HepG2 (cell line): Measurements from ENCODE around the gene HADH. TPM values are rescaled to one million over a fixed set of nuclear protein-coding genes. Genes with fewer than 3 reads are reported as not detected.

Source experiments
- ATAC-seq: fragments of 200-7000 bp; cut with Tn5 transposase; 3 replicates; pipeline ENCODE4 v1.9.1; 2020; ENCODE audit warnings: mild to moderate bottlenecking, moderate library complexity
- BruUV-seq: library from RNA; stranded (reverse); fragments of 400-500 nt; replicated peaks from 2 replicates; lab custom pipeline; 2021; lab: Mats Ljungman, UMichigan
- CTCF ChIA-PET: fragments of 300-600 bp; formaldehyde crosslinking; extraction: SDS; loops from one replicate; lab custom pipeline; 2021; ENCODE audit warnings: low total read pairs, inconsistent platforms, low intra/inter-chr PET ratio; lab: Yijun Ruan, JAX
- POLR2A ChIA-PET: fragments of 350-600 bp; sonication (Branson Sonifier 250); formaldehyde crosslinking; loops from one replicate; lab custom pipeline; 2020; ENCODE audit warnings: antibody characterized with exemption, inconsistent platforms; lab: Yijun Ruan, JAX
- DNase-seq: peaks from one replicate; pipeline ENCODE4 v3.0.0-alpha.2; 2015; ENCODE audit warnings: low spot score
- FAIRE-seq: peaks from 3 replicates; lab custom pipeline; 2011; peaks lifted over from hg19 to GRCh38; lab: Jason Lieb, UNC
- H2AFZ ChIP-seq: one replicate; pipeline ENCODE4 v1.6.1; 2011; ENCODE audit warnings: low read length, inconsistent platforms
- H3K27ac ChIP-seq: fragments of 300-600 bp; 3 replicates; pipeline ENCODE4 v1.8.0; 2011; ENCODE audit warnings: mixed run types, mild to moderate bottlenecking, mixed read lengths, low read length, inconsistent platforms; ENCODE audit not compliant: insufficient read depth; ENCODE audit errors: extremely low read length
- H3K27me3 ChIP-seq, 2 experiments: fragments of 200-600 bp in 1 of 2; 2 replicates in 1 of 2; 3 replicates in 1 of 2; pipeline versions ENCODE4 v1.6.0 to v1.8.0; 2011; ENCODE audit warnings: low read length in 2 of 2, mild to moderate bottlenecking in 2 of 2, moderate library complexity in 2 of 2, inconsistent platforms in 1 of 2; ENCODE audit not compliant: insufficient read depth in 2 of 2, control insufficient read depth in 1 of 2
- H3K36me3 ChIP-seq, 2 experiments: fragments of 200-600 bp in 1 of 2; replicated peaks in 1 of 2; 2 replicates in 1 of 2; 3 replicates in 1 of 2; pipeline versions ENCODE4 v1.5.1 to v1.8.0; 2011; ENCODE audit warnings: low read length in 2 of 2, inconsistent platforms in 1 of 2; ENCODE audit not compliant: insufficient read depth in 2 of 2, control insufficient read depth in 1 of 2
- H3K4me1 ChIP-seq: 2 replicates; pipeline ENCODE4 v1.5.1; 2012; ENCODE audit warnings: low read length, inconsistent platforms; ENCODE audit not compliant: insufficient read depth
- H3K4me2 ChIP-seq: 2 replicates; pipeline ENCODE4 v1.6.0; 2011; ENCODE audit warnings: low read depth, low read length, inconsistent platforms
- H3K4me3 ChIP-seq, 3 experiments: fragments of 200-600 bp in 1 of 3; sonication (generic), shearing (Covaris generic) in 1 of 3; replicated peaks in 1 of 3; 2 replicates each; pipeline ENCODE4 v1.5.1; 2011 to 2016; ENCODE audit warnings: low read length in 3 of 3, inconsistent platforms in 2 of 3, low read depth in 2 of 3, mild to moderate bottlenecking in 2 of 3, control low read depth in 1 of 3, mixed read lengths in 1 of 3; ENCODE audit not compliant: insufficient read depth in 1 of 3
- H3K79me2 ChIP-seq: one replicate; pipeline ENCODE4 v1.6.1; 2011; ENCODE audit warnings: low read length, inconsistent platforms; ENCODE audit not compliant: insufficient read depth
- H3K9ac ChIP-seq: 2 replicates; pipeline ENCODE4 v1.6.0; 2011; ENCODE audit warnings: mild to moderate bottlenecking, low read depth, low read length, inconsistent platforms; ENCODE audit not compliant: insufficient read depth
- H3K9me3 ChIP-seq: 2 replicates; pipeline ENCODE4 v1.5.1; 2012; ENCODE audit warnings: mild to moderate bottlenecking, low read length
- H4K20me1 ChIP-seq: 2 replicates; pipeline ENCODE4 v1.6.0; 2011; ENCODE audit warnings: inconsistent platforms, mild to moderate bottlenecking, low read length, moderate library complexity; ENCODE audit not compliant: insufficient read depth
- CREB1 ChIP-seq, 2 experiments: fragments of 450-650 bp in 1 of 2; IDR thresholded peaks; 2 replicates each; pipeline ENCODE4 v1.6.1; 2016 to 2017; ENCODE audit warnings: control low read depth in 1 of 2, mild to moderate bottlenecking in 1 of 2, missing compliant biosample characterization in 1 of 2, missing genetic modification characterization in 1 of 2
- HIVEP1 ChIP-seq: sonication (generic); formaldehyde crosslinking; IDR thresholded peaks from 2 replicates; pipeline ENCODE4 v1.4.0; 2020; ENCODE audit warnings: mild to moderate bottlenecking, missing genetic modification reagents
- HOXA5 ChIP-seq: sonication (generic); formaldehyde crosslinking; IDR thresholded peaks from 2 replicates; pipeline ENCODE4 v1.4.0; 2020; ENCODE audit warnings: missing genetic modification reagents
- ONECUT2 ChIP-seq: sonication (generic); formaldehyde crosslinking; IDR thresholded peaks from 2 replicates; pipeline ENCODE4 v1.4.0; 2020; ENCODE audit warnings: missing genetic modification reagents
- PAX8 ChIP-seq: sonication (generic); formaldehyde crosslinking; IDR thresholded peaks from 2 replicates; pipeline ENCODE4 v1.8.0; 2022; ENCODE audit warnings: mild to moderate bottlenecking, missing genetic modification reagents, borderline replicate concordance
- TARDBP ChIP-seq: sonication (generic); formaldehyde crosslinking; IDR thresholded peaks from 2 replicates; pipeline ENCODE4 v1.8.0; 2022; ENCODE audit warnings: mild to moderate bottlenecking, missing genetic modification reagents
- ZBTB14 ChIP-seq: sonication (generic); formaldehyde crosslinking; IDR thresholded peaks from 2 replicates; pipeline ENCODE4 v1.4.0; 2020; ENCODE audit warnings: missing genetic modification reagents
- ZC3H4 ChIP-seq: sonication (generic); formaldehyde crosslinking; IDR thresholded peaks from 2 replicates; pipeline ENCODE4 v1.4.0; 2020; ENCODE audit warnings: missing genetic modification reagents, borderline replicate concordance
- ZFP36L2 ChIP-seq: sonication (generic); formaldehyde crosslinking; IDR thresholded peaks from 2 replicates; pipeline ENCODE4 v1.4.0; 2020; ENCODE audit warnings: missing genetic modification reagents
- ZKSCAN8 ChIP-seq: IDR thresholded peaks from 2 replicates; pipeline ENCODE4 v1.6.1; 2016; ENCODE audit warnings: borderline replicate concordance, missing genetic modification reagents, missing compliant biosample characterization
- ZNF317 ChIP-seq: sonication (generic); formaldehyde crosslinking; IDR thresholded peaks from 2 replicates; pipeline ENCODE4 v1.5.0; 2020; ENCODE audit warnings: mild to moderate bottlenecking, missing genetic modification reagents
- WGBS: methylation state at CpG from one replicate; pipeline ENCODE4 v1.1.6; 2017; ENCODE audit warnings: low lambda C conversion rate; 5-methylcytosine and 5-hydroxymethylcytosine counted together
- in situ Hi-C: cut with HindIII; loops from 2 replicates; pipeline ENCODE4 v1.10.0; 2017; ENCODE audit warnings: low pct_unique_long_range_greater_than_20kb; ENCODE audit not compliant: extremely low pct_ligation_motif_present
- intact Hi-C: fragments of 100-400 bp; cut with micrococcal nuclease; formaldehyde crosslinking; loops from one replicate; pipeline ENCODE4 v1.10.0; 2022; ENCODE audit not compliant: unreplicated experiment
- polyA plus RNA-seq, 8 experiments: library from polyadenylated mRNA; depleted of rRNA in 3 of 8; stranded (reverse) in 7 of 8; unstranded in 1 of 8; fragments of >200 nt; fragmentation: Illumina TruSeq in 4 of 8; extraction: Trizol in 4 of 8; gene quantifications; 2 replicates each; pipeline versions ENCODE4 v1.2.1 to v1.2.3, GENCODE V29; 2011 to 2016; ENCODE audit warnings: low read depth in 4 of 8, missing spikeins in 1 of 8, mixed read lengths in 1 of 8; ENCODE audit not compliant: insufficient read depth in 1 of 8
- total RNA-seq, 5 experiments: library from RNA; depleted of rRNA; stranded (reverse); fragments of >200 nt; fragmentation: Illumina TruSeq; extraction: Trizol; gene quantifications; 2 replicates each; pipeline ENCODE4 v1.2.3, GENCODE V29; 2016; ENCODE audit warnings: low read depth in 1 of 5
- TF ChIP-seq, protein P1 (sequence below): sonication (generic); formaldehyde crosslinking; IDR thresholded peaks from 2 replicates; pipeline ENCODE4 v1.5.0; 2020; ENCODE audit warnings: missing genetic modification reagents

The HADH gene
- total and polyA plus RNA-seq, 2 of the 13 experiments (the other 11 are each of a cell fraction or from before 2014, with no cell fraction given): 29.6 to 33.9 TPM

DNA sequence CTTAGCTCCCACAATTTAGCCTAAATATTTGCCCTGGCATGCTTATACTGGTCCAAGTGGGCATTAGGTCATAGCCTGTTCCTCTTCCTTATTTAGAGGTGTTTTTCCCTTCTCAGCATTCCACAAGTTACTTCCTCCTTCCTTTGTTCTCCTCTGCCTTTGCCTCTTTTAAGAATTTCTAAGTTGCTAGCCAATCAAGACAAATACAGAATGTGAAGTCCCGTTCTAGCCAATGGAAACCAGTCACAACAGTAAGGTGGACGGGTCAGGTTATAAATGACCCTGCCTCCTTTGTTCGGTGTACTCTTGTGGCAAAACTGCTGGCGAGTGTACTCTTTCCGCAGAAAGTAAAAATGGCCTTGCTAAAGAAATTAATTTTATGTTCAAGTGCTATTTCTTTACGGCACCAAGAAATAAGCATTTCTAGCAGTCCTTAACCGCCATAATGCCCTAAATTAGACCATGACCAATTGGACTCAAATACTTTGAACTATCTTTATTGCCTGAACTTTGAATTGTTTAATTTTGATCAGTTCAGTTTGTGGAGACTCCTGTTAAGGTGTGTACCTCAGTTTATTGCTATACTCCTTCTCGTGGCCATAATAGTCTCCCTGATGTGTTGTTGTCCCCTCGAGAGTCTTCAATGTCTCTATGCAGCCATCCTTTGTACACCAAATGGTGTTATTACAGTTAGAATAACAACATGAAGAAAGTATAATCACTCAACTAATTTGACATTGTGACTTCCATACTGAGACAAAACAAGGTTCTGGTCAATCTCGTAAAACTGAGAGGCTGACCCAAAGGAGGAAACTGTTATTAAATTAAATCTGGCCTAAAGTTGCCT is 1.6 kb upstream of the HADH start:
- DNase-seq: no peak
- Histone ChIP-seq H3K27ac (peak overlapping the region; percentile 84), H3K36me3 (no peaks in the 10 kb centered on the region), H3K4me2 (peak overlapping the region; percentile 94), H3K9ac (0 out of 2 replicates have a peak overlapping the region, but pooled peaks have one; percentile 73), H3K9me3 (no peaks in the 10 kb centered on the region), H3K79me2 (peaks cover 30% of the 10 kb centered on the region), H3K4me3 (peak overlapping the region in 2 of 3 experiments; percentile 83 to 89; a peak in 3 of 6 replicates), H3K4me1 (peaks cover 38% of the 10 kb centered on the region), H4K20me1 (no peaks in the 10 kb centered on the region; the same call in 1 of the 2 replicates), H3K27me3 (no peaks in the 10 kb centered on the region), H2AFZ (peak overlapping the region; percentile 71)
- TF ChIP-seq HIVEP1 (no peak), HOXA5 (no peak), PAX8 (no peak)
- no TSS peak for BruUV-seq
- intact Hi-C loops (loop anchor here (2.0 to 10.0 kb wide), 2 partner anchors 57 to 163 kb away; partner anchors contain the start of genes CYP2U1 and SGMS2), in situ Hi-C loops (no loop called here)
- no peak for FAIRE-seq
- WGBS: 82% methylated on average over 10 of the region's 10 CpGs
- no peak for ATAC-seq
- POLR2A ChIA-PET: no interaction called here
- CTCF ChIA-PET: no interaction called here

DNA sequence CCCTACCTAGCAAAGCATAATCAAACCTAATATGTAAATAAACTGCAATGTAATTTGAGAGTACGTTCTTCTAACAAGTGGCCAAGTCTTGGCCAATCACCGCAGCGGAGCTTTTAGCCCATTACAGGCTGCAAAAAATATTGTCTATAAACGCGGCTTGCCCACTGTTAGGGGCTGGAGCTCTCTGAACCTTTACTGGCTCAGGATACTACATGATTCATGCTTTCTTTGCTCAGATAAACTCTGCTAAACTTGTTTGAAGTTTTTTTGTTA is 990 bp upstream of the HADH start:
- peak overlapping the region; percentile 83 to 98 (median 89); a peak in 3 of 6 replicates for H3K4me3 ChIP-seq
- H3K9ac ChIP-seq: peak overlapping the region; percentile 73
- ATAC-seq: peak; percentile 9; the same call in 1 of the 3 replicates
- peak overlapping the region; percentile 71 for H2AFZ ChIP-seq
- no peak for DNase-seq
- H3K27ac ChIP-seq: peak overlapping the region; percentile 84
- in situ Hi-C loops (no loop called here), intact Hi-C loops (loop anchor here (2.0 to 10.0 kb wide), 2 partner anchors 58 to 164 kb away; partner anchors contain the start of genes CYP2U1 and SGMS2)
- peaks cover 35% of the 10 kb centered on the region for H3K79me2 ChIP-seq
- peak overlapping the region; percentile 94 for H3K4me2 ChIP-seq
- POLR2A ChIA-PET: no interaction called here
- peaks cover 43% of the 10 kb centered on the region for H3K4me1 ChIP-seq
- WGBS: 33% methylated on average over 5 of the region's 5 CpGs
- no peaks in the 10 kb centered on the region; the same call in 1 of the 2 replicates for H4K20me1 ChIP-seq
- no peaks in the 10 kb centered on the region for H3K9me3 ChIP-seq
- H3K27me3 ChIP-seq: no peaks in the 10 kb centered on the region
- FAIRE-seq: no peak
- no TSS peak for BruUV-seq
- TF ChIP-seq ZKSCAN8 (no peak), ZFP36L2 (no peak), ONECUT2 (CRISPR knock-in tag) (no peak), ZBTB14 (CRISPR knock-in tag) (no peak), ZNF317 (CRISPR knock-in tag) (no peak), CREB1 (IDR thresholded peaks at IDR 0.05) (no peak), CREB1 (CRISPR knock-in tag; IDR thresholded peaks at IDR 0.05) (peak; percentile 52), TARDBP (CRISPR knock-in tag) (no peak), ZC3H4 (no peak)
- TF ChIP-seq, protein P1, sequence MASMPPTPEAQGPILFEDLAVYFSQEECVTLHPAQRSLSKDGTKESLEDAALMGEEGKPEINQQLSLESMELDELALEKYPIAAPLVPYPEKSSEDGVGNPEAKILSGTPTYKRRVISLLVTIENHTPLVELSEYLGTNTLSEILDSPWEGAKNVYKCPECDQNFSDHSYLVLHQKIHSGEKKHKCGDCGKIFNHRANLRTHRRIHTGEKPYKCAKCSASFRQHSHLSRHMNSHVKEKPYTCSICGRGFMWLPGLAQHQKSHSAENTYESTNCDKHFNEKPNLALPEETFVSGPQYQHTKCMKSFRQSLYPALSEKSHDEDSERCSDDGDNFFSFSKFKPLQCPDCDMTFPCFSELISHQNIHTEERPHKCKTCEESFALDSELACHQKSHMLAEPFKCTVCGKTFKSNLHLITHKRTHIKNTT (CRISPR knock-in tag): no peak
- CTCF ChIA-PET: no interaction called here
- H3K36me3 ChIP-seq: no peaks in the 10 kb centered on the region
